ENCODE results near the gene CKAP4.

DNA sequence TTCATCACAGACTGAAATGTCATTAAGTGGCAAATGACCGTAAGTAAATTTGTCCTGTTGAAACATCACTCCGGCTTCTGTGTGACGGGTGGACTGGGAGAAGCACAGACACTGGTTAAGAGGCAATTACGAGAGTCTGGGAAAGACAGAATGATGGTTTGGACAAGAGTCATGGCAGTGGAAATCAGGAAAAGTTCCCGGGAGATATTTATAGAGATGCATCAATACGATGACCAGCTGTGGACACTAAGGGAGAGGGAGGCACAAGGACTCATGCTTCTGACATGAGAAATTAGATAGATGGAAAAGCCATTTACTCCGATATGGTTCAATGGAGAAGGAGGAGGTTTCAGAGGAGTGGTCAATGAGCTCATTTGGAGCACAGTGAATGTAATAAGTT is 27.3 kb downstream of the CKAP4 start:
- TF ChIP-seq TAF1 (IDR thresholded peaks at IDR 0.05; ENCODE audit: control insufficient read depth, extremely low read depth, insufficient read depth, low read length, severe bottlenecking) (no peak), ZNF23 (CRISPR knock-in tag; IDR thresholded peaks at IDR 0.05) (no peak), KLF10 (CRISPR knock-in tag; IDR thresholded peaks at IDR 0.05) (no peak)
- TF ChIP-seq, protein P1, sequence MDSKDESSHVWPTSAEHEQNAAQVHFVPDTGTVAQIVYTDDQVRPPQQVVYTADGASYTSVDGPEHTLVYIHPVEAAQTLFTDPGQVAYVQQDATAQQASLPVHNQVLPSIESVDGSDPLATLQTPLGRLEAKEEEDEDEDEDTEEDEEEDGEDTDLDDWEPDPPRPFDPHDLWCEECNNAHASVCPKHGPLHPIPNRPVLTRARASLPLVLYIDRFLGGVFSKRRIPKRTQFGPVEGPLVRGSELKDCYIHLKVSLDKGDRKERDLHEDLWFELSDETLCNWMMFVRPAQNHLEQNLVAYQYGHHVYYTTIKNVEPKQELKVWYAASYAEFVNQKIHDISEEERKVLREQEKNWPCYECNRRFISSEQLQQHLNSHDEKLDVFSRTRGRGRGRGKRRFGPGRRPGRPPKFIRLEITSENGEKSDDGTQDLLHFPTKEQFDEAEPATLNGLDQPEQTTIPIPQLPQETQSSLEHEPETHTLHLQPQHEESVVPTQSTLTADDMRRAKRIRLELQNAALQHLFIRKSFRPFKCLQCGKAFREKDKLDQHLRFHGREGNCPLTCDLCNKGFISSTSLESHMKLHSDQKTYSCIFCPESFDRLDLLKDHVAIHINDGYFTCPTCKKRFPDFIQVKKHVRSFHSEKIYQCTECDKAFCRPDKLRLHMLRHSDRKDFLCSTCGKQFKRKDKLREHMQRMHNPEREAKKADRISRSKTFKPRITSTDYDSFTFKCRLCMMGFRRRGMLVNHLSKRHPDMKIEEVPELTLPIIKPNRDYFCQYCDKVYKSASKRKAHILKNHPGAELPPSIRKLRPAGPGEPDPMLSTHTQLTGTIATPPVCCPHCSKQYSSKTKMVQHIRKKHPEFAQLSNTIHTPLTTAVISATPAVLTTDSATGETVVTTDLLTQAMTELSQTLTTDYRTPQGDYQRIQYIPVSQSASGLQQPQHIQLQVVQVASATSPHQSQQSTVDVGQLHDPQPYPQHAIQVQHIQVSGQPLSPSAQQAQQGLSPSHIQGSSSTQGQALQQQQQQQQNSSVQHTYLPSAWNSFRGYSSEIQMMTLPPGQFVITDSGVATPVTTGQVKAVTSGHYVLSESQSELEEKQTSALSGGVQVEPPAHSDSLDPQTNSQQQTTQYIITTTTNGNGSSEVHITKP (IDR thresholded peaks at IDR 0.05; ENCODE audit: partially characterized antibody): no peak
- TF ChIP-seq, protein P2, sequence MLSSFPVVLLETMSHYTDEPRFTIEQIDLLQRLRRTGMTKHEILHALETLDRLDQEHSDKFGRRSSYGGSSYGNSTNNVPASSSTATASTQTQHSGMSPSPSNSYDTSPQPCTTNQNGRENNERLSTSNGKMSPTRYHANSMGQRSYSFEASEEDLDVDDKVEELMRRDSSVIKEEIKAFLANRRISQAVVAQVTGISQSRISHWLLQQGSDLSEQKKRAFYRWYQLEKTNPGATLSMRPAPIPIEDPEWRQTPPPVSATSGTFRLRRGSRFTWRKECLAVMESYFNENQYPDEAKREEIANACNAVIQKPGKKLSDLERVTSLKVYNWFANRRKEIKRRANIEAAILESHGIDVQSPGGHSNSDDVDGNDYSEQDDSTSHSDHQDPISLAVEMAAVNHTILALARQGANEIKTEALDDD (IDR thresholded peaks at IDR 0.05): no peak

All from K562 (cell line).